Activated CD4-positive, alpha-beta T cell treated with anti-CD3 and anti-CD28 coated beads, Interleukin-2, amount 10 ng/mL, durations not matched to agents 24 days and 14 days (primary cell): ENCODE measurements around the gene CPVL. TPM values are rescaled to one million over a fixed set of nuclear protein-coding genes. Genes with fewer than 3 reads are reported as not detected.
A peak's percentile ranks its signal among the peaks of the same experiment; 100 is the strongest.
"Not testable (repeated sequence)": the region's sequence is repeated elsewhere in the genome, so short reads cannot be mapped to it uniquely, and the experiment has no call there.

Experiments used
- DNase-seq: peaks from one replicate; pipeline ENCODE4 v3.0.0; 2022
- H3K27ac Mint-ChIP-seq: one replicate; pipeline ENCODE4 v1.8.0; 2022; ENCODE audit warnings: mild to moderate bottlenecking, mixed read lengths
- H3K27me3 Mint-ChIP-seq: one replicate; pipeline ENCODE4 v1.8.0; 2022; ENCODE audit warnings: mixed read lengths
- H3K36me3 Mint-ChIP-seq: one replicate; pipeline ENCODE4 v1.8.0; 2022; ENCODE audit warnings: low read depth, mild to moderate bottlenecking, mixed read lengths
- H3K4me1 Mint-ChIP-seq: one replicate; pipeline ENCODE4 v1.8.0; 2021; ENCODE audit warnings: mixed read lengths
- H3K4me3 Mint-ChIP-seq: one replicate; pipeline ENCODE4 v1.8.0; 2022; ENCODE audit warnings: mild to moderate bottlenecking, moderate library complexity, mixed read lengths
- H3K9me3 Mint-ChIP-seq: one replicate; pipeline ENCODE4 v1.8.0; 2021; ENCODE audit warnings: mixed read lengths
- intact Hi-C: fragments of 100-400 bp; cut with micrococcal nuclease; formaldehyde crosslinking; loops from one replicate; pipeline ENCODE4 v1.15.1; 2023
- total RNA-seq: library from RNA; stranded (reverse); gene quantifications from 2 replicates; pipeline ENCODE4 v1.2.3, GENCODE V29; 2022

Gene CPVL
- total RNA-seq, 1 donor from 2014 or later = not detected

DNA sequence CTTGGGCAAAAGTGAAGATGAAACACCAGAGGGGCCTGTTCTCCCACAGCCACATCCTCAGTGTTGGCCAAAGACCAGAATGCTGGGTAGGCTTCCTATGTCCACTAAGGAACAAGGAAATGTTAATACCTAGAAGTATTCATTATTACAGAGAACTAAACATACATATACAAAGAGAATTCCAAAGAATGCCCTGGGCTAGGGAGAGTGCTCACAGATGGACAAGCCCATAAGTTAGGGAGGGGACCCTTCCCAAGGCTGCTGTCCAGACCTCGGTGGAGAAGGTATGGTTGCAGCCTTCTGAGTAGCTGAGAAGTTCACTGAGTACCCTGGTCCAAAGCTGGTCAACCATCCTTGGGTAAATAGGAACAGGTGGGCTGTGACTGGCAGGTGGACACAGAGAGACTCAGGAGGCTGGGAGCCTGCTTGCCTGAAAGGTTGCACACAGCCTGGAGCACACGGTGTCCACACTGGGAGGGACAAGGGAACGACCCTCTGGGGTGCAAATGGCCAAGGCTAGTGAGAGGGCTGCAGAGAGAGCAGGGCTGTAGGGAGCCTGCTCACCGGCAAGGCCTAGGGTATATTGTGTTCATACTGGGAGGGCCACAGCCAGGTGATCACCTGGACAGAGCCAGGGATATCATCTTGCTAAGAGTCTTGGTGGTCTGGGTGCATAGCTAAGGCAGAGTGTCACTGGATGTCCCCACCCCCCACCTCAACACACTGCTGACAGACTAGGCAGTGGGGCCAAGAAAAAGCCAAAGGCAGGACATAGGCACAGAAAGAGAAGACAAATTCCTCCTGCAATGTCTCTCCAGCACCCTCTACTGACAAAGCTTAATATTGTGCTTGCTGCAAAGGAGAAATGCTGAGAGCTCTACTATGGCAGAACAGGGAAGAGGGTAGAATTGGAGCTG, 40.3 kb downstream of the CPVL start:
- Mint-ChIP-seq H3K36me3 (no peaks in the 10 kb centered on the region), H3K4me1 (peaks cover 3% of the 10 kb centered on the region), H3K27me3 (peaks cover 7% of the 10 kb centered on the region), H3K4me3 (no peak overlapping the region), H3K9me3 (no peaks in the 10 kb centered on the region), H3K27ac (no peak overlapping the region)
- DNase-seq = peak; percentile 74
- intact Hi-C loops = loop anchor here (1.0 to 5.0 kb wide), 3 partner anchors 179 to 301 kb away; no protein-coding TSS in a partner anchor

GRCh38 chr7:29105191-29105590, 41.1 kb downstream of the CPVL start:
- Mint-ChIP-seq H3K36me3 (no peaks in the 10 kb centered on the region), H3K27ac (no peak overlapping the region), H3K4me3 (no peak overlapping the region), H3K9me3 (no peaks in the 10 kb centered on the region), H3K4me1 (peaks cover 3% of the 10 kb centered on the region), H3K27me3 (peaks cover 7% of the 10 kb centered on the region)
- no peak for DNase-seq
- intact Hi-C loops = loop anchor here (5.0 kb wide), 1 partner anchor 302 kb away; no protein-coding TSS in a partner anchor

DNA sequence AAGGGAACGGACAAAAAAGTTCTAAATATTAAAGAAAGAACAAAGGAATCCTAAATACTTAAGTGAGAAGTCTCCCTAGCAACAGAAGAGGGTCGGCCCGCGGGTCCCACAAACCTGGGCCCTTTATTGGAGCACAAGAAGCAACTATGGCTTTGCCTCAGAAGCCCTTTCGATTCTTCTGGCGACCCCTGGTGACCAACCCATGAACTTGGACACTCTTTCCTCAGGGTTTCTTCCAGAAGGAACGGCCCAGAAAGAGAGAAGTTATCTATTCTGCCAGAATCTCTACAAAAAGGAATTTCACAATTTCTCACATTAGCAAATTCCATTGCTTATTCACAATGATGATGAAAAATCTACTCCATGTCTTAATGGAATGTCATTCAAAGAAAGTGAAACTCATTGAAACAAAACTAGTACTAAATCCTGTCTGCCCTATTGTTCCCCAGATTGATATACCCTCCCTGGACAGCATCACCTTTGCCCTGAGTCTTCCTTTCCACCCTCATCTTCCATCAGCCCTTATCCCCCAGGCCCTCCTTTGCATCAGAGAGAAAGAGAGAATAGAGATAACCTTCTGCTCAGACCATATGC, 43.7 kb downstream of the CPVL start:
- no peak overlapping the region for H3K4me3 Mint-ChIP-seq
- peaks cover 3% of the 10 kb centered on the region for H3K4me1 Mint-ChIP-seq
- intact Hi-C loops = loop anchor here (1.0 kb wide), 3 partner anchors 146 to 180 kb away; no protein-coding TSS in a partner anchor
- H3K9me3 Mint-ChIP-seq = no peaks in the 10 kb centered on the region
- H3K27me3 Mint-ChIP-seq = no peaks in the 10 kb centered on the region
- H3K27ac Mint-ChIP-seq = no peak overlapping the region
- peak; percentile 75 for DNase-seq
- no peaks in the 10 kb centered on the region for H3K36me3 Mint-ChIP-seq

- DNase-seq = no peak
- Mint-ChIP-seq H3K36me3 (no peaks in the 10 kb centered on the region), H3K27ac (no peak overlapping the region), H3K4me3 (no peak overlapping the region), H3K27me3 (no peaks in the 10 kb centered on the region), H3K4me1 (peaks cover 3% of the 10 kb centered on the region), H3K9me3 (no peaks in the 10 kb centered on the region)
- intact Hi-C loops = no loop called here
These were observed 45.4 kb downstream of the CPVL start for GRCh38 chr7:29100924-29101323.

DNA sequence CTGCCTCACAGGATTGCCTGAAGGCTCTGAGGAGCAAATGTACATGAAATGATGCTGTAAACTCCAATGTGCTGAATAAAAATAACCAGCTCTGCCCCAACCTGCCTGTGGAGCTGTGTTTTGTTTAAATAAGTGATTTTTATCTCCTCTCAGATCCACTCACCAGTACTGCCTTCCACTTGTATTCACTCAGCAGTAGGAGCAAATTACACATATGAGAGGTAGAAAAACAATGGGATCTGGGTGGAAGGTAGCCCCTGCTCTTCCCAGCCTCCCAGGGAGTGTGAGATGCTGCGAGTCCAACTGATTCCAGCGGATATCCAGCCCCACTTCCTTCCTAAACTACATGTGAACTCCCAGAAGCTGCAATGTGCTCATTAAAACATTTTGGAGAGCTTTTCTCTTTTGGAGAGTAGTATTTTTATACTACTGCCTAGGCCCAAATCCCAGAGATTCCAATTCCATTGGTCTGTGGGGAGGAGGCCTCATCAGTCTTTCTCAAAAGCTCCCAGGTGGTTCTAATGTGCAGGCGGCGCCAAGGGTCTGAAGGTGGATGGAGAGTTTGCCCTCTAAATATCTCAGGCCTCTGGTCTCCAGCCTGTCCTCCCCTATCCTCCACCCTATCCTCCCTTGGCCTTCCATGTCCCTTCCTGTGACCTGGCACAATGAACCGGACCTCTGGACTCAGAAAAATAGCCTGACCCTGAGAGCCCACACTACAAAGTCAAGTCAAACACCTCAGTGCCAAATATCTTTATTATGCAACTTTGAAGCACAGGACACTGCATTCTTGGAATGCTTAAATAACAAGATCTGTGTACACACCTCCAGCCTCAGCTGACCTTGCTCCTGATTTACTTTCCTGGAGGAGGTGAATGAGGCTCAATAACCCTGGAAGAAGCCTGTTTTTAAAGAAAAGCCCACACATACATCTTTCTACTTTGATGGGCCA, 46.2 kb downstream of the CPVL start:
- H3K4me1 Mint-ChIP-seq = peaks cover 3% of the 10 kb centered on the region
- H3K36me3 Mint-ChIP-seq = no peaks in the 10 kb centered on the region
- H3K27me3 Mint-ChIP-seq = no peaks in the 10 kb centered on the region
- DNase-seq = no peak
- no peak overlapping the region for H3K27ac Mint-ChIP-seq
- intact Hi-C loops = no loop called here
- H3K9me3 Mint-ChIP-seq = no peaks in the 10 kb centered on the region
- no peak overlapping the region for H3K4me3 Mint-ChIP-seq

GRCh38 chr7:29096446-29096730, 49.9 kb downstream of the CPVL start:
- Mint-ChIP-seq H3K27ac (no peak overlapping the region), H3K4me1 (peaks cover 4% of the 10 kb centered on the region), H3K4me3 (no peak overlapping the region), H3K27me3 (no peaks in the 10 kb centered on the region), H3K9me3 (no peaks in the 10 kb centered on the region), H3K36me3 (no peaks in the 10 kb centered on the region)
- intact Hi-C loops = no loop called here
- DNase-seq = no peak

- no peak for DNase-seq
- no peak overlapping the region for H3K4me3 Mint-ChIP-seq
- no peaks in the 10 kb centered on the region for H3K27me3 Mint-ChIP-seq
- intact Hi-C loops = no loop called here
- H3K4me1 Mint-ChIP-seq = peaks cover 7% of the 10 kb centered on the region
- H3K9me3 Mint-ChIP-seq = no peaks in the 10 kb centered on the region
- H3K27ac Mint-ChIP-seq = no peak overlapping the region
- H3K36me3 Mint-ChIP-seq = no peaks in the 10 kb centered on the region
These were observed 50.5 kb downstream of the CPVL start for GRCh38 chr7:29095631-29096445.

DNA sequence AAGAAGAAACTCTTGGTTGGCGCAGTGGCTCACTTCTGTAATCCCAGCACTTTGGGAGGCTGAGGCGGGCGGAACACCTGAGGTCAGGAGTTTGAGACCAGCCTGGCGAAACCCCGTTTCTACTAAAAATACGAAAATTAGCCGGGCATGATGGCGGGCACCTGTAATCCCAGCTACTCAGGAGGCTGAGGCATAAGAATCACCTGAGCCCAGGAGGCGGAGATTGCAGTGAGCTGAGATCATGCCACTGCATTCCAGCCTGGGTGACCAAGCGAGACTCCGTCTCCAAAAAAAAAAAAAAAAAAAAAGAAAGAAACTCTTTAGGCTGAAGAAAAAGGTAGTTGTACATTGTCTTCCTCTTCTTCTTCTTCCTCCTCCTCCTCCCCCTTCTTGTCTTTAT, 53.2 kb downstream of the CPVL start:
- intact Hi-C loops, DNase-seq, H3K36me3 Mint-ChIP-seq, H3K4me1 Mint-ChIP-seq, H3K4me3 Mint-ChIP-seq, H3K27me3 Mint-ChIP-seq, H3K9me3 Mint-ChIP-seq, H3K27ac Mint-ChIP-seq: not testable (repeated sequence)

GRCh38 chr7:29091715-29092114, 54.6 kb downstream of the CPVL start:
- intact Hi-C loops = no loop called here
- Mint-ChIP-seq H3K36me3 (no peaks in the 10 kb centered on the region), H3K4me1 (peaks cover 8% of the 10 kb centered on the region), H3K4me3 (peak overlapping the region; percentile 81), H3K27ac (peak overlapping the region; percentile 75), H3K9me3 (no peaks in the 10 kb centered on the region), H3K27me3 (peaks cover 3% of the 10 kb centered on the region)
- no peak for DNase-seq

DNA sequence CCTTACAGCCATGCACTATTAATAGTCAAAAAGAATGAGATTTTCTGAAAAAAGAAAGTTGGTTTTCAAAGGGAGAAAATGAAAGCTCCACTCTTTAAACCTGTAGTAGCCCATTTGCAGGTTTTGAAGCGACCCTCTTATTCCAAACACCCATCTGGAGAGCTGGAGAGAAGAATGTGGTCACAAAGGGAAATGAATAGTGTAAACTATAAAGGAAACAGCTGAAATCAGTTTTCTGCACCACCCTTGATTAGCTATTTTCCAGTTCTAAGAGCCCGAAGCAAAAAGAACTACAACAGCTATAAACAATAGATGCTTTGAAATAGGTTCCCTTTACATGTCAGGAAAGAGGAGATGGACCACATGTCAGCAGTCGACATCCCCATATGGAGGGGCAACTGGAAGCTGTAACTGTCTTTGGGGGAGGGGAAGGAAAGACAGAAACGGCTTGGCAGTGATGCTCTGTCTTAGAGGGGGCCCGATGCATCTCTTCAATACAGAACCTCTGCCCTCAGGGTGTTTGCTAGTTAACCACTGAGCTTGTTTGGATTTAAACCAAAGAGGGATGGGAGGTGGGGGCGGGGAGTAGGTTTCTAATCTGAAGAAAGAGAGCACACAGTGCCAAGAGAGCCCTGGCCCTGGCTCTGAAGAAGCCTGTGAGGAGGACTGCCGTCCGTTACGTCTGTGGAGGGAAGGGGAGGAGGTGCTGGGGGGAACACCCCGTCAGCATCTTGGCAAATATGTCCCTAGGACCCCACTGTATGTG, 55.3 kb downstream of the CPVL start:
- DNase-seq = no peak
- Mint-ChIP-seq H3K4me3 (peak overlapping the region; percentile 81), H3K36me3 (no peaks in the 10 kb centered on the region), H3K27ac (peak overlapping the region; percentile 75), H3K4me1 (peaks cover 8% of the 10 kb centered on the region), H3K27me3 (peaks cover 3% of the 10 kb centered on the region), H3K9me3 (no peaks in the 10 kb centered on the region)
- intact Hi-C loops = no loop called here

GRCh38 chr7:29090151-29090805, 56.1 kb downstream of the CPVL start:
- no peak overlapping the region for H3K27ac Mint-ChIP-seq
- peaks cover 10% of the 10 kb centered on the region for H3K4me1 Mint-ChIP-seq
- peaks cover 3% of the 10 kb centered on the region for H3K27me3 Mint-ChIP-seq
- intact Hi-C loops = no loop called here
- H3K36me3 Mint-ChIP-seq = no peaks in the 10 kb centered on the region
- H3K4me3 Mint-ChIP-seq = no peak overlapping the region
- no peaks in the 10 kb centered on the region for H3K9me3 Mint-ChIP-seq
- no peak for DNase-seq

GRCh38 chr7:29087840-29088170, 58.5 kb downstream of the CPVL start:
- Mint-ChIP-seq H3K27me3 (peaks cover 5% of the 10 kb centered on the region), H3K4me1 (peaks cover 13% of the 10 kb centered on the region), H3K27ac (no peak overlapping the region), H3K4me3 (no peak overlapping the region), H3K9me3 (no peaks in the 10 kb centered on the region), H3K36me3 (no peaks in the 10 kb centered on the region)
- no peak for DNase-seq
- intact Hi-C loops = no loop called here
